Neutrophil (primary cell): ENCODE data around the gene KRTAP5-9.
"Not testable (repeated sequence)": the region's sequence is repeated elsewhere in the genome, so short reads cannot be mapped to it uniquely, and the experiment has no call there.

Experiments
- H3K27ac ChIP-seq: fragments of 200-600 bp; sonication (generic); 2 replicates; pipeline ENCODE4 v1.5.1; 2016; ENCODE audit warnings: mild to moderate bottlenecking, moderate library complexity
- H3K27me3 ChIP-seq: fragments of 200-600 bp; sonication (generic); 2 replicates; pipeline ENCODE4 v1.6.0; 2016; ENCODE audit warnings: mild to moderate bottlenecking
- H3K36me3 ChIP-seq: fragments of 200-600 bp; sonication (generic); 2 replicates; pipeline ENCODE4 v1.5.1; 2017
- H3K4me1 ChIP-seq, 2 experiments: fragments of 200-600 bp in 1 of 2; sonication (generic) in 1 of 2; 1 replicate in 1 of 2; 2 replicates in 1 of 2; pipeline versions ENCODE4 v1.5.1 to v1.6.1; 2013 to 2016; ENCODE audit warnings: low read depth in 1 of 2, low read length in 1 of 2, mild to moderate bottlenecking in 1 of 2, moderate library complexity in 1 of 2; ENCODE audit not compliant: control insufficient read depth in 1 of 2, insufficient read depth in 1 of 2
- H3K4me3 ChIP-seq, 2 experiments: fragments of 200-600 bp in 1 of 2; sonication (generic) in 1 of 2; 1 replicate in 1 of 2; 2 replicates in 1 of 2; pipeline ENCODE4 v1.5.1; 2013 to 2016; ENCODE audit warnings: low read depth in 1 of 2, low read length in 1 of 2, mild to moderate bottlenecking in 1 of 2, moderate library complexity in 1 of 2
- H3K9me3 ChIP-seq: fragments of 200-600 bp; sonication (generic); 2 replicates; pipeline ENCODE4 v1.5.1; 2016
- CTCF ChIP-seq: fragments of 200-600 bp; sonication (generic); IDR thresholded peaks from 2 replicates; pipeline ENCODE4 v1.5.1; 2016; ENCODE audit warnings: antibody characterized with exemption

The KRTAP5-9 gene

GRCh38 chr11:71563406-71563805, 15.2 kb downstream of the KRTAP5-9 start:
- Histone ChIP-seq H3K27me3 (peaks cover 28% of the 10 kb centered on the region), H3K36me3 (no peaks in the 10 kb centered on the region), H3K4me3 (no peak overlapping the region), H3K27ac (no peak overlapping the region), H3K4me1 (no peaks in the 10 kb centered on the region), H3K9me3 (no peaks in the 10 kb centered on the region)
- no peak for TF ChIP-seq CTCF

- H3K27ac ChIP-seq, result no peak overlapping the region
- peaks cover 33% of the 10 kb centered on the region for H3K27me3 ChIP-seq
- no peaks in the 10 kb centered on the region for H3K4me1 ChIP-seq
- TF ChIP-seq CTCF, result no peak
- H3K9me3 ChIP-seq, result no peaks in the 10 kb centered on the region
- H3K36me3 ChIP-seq, result no peaks in the 10 kb centered on the region
- H3K4me3 ChIP-seq, result no peak overlapping the region
Measured at GRCh38 chr11:71564430-71564829, 16.2 kb downstream of the KRTAP5-9 start.

GRCh38 chr11:71565263-71565662, 17.0 kb downstream of the KRTAP5-9 start, which contains the start of gene KRTAP5-10:
TSS of gene KRTAP5-10 (plus strand) at chr11:71565563. CDS start at chr11:71565588, 25 bp downstream.
- no peak for TF ChIP-seq CTCF
- H3K36me3 ChIP-seq, result no peaks in the 10 kb centered on the region
- H3K27ac ChIP-seq, result no peak within 1 kb of the TSS
- H3K4me3 ChIP-seq, result no peak within 1 kb of the TSS
- H3K9me3 ChIP-seq, result no peaks in the 10 kb centered on the region
- no peaks in the 10 kb centered on the region for H3K4me1 ChIP-seq
- peaks cover 33% of the 10 kb centered on the region for H3K27me3 ChIP-seq

GRCh38 chr11:71566081-71566620, 17.9 kb downstream of the KRTAP5-9 start:
- no peaks in the 10 kb centered on the region for H3K9me3 ChIP-seq
- H3K27ac ChIP-seq, result no peak overlapping the region
- no peak for TF ChIP-seq CTCF
- H3K4me1 ChIP-seq, result no peaks in the 10 kb centered on the region
- H3K36me3 ChIP-seq, result no peaks in the 10 kb centered on the region
- no peak overlapping the region for H3K4me3 ChIP-seq
- peaks cover 33% of the 10 kb centered on the region for H3K27me3 ChIP-seq

DNA sequence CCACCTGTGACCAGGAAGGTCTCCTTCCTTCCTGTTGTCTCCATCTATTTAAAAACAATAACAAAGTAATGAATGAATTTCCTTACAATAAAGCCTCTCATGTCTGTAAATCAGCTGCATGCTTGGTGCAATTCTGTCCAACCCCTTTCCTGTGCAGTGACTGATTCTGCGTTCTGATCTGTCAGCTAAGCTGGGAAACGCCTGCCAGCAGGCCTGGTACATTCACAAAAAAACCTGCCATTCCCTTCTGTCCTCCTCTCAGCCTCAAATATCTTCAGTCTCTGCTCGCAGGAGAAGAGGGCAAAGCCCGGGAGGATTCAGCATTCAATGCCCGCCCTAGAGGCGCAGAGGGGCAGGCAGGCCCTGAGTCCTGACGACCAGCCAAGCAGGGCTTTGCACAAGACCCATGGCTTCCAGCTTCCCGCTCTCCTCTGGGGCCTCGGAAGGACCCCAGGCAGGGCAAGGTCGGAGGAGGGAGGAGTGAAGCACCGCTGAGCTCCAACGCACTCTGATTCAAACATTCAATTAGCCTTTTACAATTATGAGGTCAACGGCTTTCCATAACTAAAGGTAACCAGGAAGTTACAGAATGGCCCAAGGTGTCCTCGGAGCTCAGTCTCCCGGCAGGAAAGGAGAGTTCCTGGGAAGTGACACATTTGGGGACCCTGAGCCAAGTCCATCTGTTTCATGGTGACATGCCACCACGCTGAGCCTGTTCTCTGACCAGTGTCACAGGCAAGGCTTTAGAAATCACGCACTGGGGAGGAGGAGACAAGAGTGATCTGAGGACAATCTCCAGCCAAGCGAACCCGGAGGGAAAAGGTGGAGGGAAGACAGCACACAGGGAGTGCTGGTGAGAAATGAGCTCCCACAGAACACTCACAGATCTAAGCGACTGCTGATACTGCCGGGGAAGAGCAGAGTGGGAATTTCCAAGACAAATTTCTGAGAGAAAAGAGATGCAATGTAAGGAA, 18.7 kb downstream of the KRTAP5-9 start:
- peaks cover 34% of the 10 kb centered on the region for H3K27me3 ChIP-seq
- H3K4me1 ChIP-seq, H3K4me3 ChIP-seq, H3K27ac ChIP-seq, H3K9me3 ChIP-seq, H3K36me3 ChIP-seq: not testable (repeated sequence)

GRCh38 chr11:71567633-71568032, 19.4 kb downstream of the KRTAP5-9 start:
- peaks cover 38% of the 10 kb centered on the region for H3K27me3 ChIP-seq
- H3K9me3 ChIP-seq, H3K36me3 ChIP-seq, H3K4me1 ChIP-seq, H3K4me3 ChIP-seq, H3K27ac ChIP-seq: not testable (repeated sequence)
